Erythroblast (primary cell): ENCODE measurements around the gene USP53.

ENCODE experiments used
- GATA1 ChIP-seq: IDR thresholded peaks from 2 replicates; pipeline ENCODE4 v1.6.1; 2011; ENCODE audit warnings: low read depth, mild to moderate bottlenecking, control low read depth, low read length, moderate library complexity
- POLR2A ChIP-seq: IDR thresholded peaks from 2 replicates; pipeline ENCODE4 v1.6.1; 2011; ENCODE audit warnings: mild to moderate bottlenecking, low read length

- no peak for TF ChIP-seq POLR2A
- TF ChIP-seq GATA1, result no peak
These were observed 109.6 kb downstream of the USP53 start, which contains the start of gene FABP2 for GRCh38 chr4:119321921-119322687.
